H1 (cell line): Measurements from ENCODE around the gene GPR68. TPM values are rescaled to one million over a fixed set of nuclear protein-coding genes. Genes with fewer than 3 reads are reported as not detected.

Source experiments
- CTCF ChIA-PET: fragments of 300-600 bp; sonication (Branson Sonifier 250); formaldehyde crosslinking; loops from one replicate; lab custom pipeline; 2021; ENCODE audit not compliant: partially characterized antibody; lab: Charles Lee
- POLR2A ChIA-PET: fragments of 300-600 bp; sonication (Branson Sonifier 250); formaldehyde crosslinking; loops from one replicate; lab custom pipeline; 2021; ENCODE audit warnings: inconsistent platforms; ENCODE audit not compliant: partially characterized antibody; lab: Charles Lee
- DNase-seq, 2 experiments: peaks; one replicate each; pipeline versions ENCODE4 v3.0.0 to v3.0.0-alpha.2; 2010 to 2022; ENCODE audit warnings: low spot score in 2 of 2, low read depth in 1 of 2, mixed read lengths in 1 of 2
- FAIRE-seq: peaks from 2 replicates; lab custom pipeline; 2011; peaks lifted over from hg19 to GRCh38; lab: Jason Lieb, UNC
- H2AFZ ChIP-seq: 2 replicates; pipeline ENCODE4 v1.8.1; 2012; ENCODE audit warnings: low read length, inconsistent platforms
- H2AK5ac ChIP-seq: 2 replicates; pipeline ENCODE4 v1.6.1; 2013; ENCODE audit warnings: low read depth, low read length
- H2BK120ac ChIP-seq: replicated peaks from 2 replicates; pipeline ENCODE3; 2013; ENCODE audit warnings: low read depth, low read length, inconsistent platforms
- H2BK12ac ChIP-seq: 2 replicates; pipeline ENCODE4 v1.6.1; 2013; ENCODE audit warnings: low read depth, low read length
- H2BK15ac ChIP-seq: 2 replicates; pipeline ENCODE4 v1.6.1; 2013; ENCODE audit warnings: low read length
- H2BK20ac ChIP-seq: 2 replicates; pipeline ENCODE4 v1.6.1; 2013; ENCODE audit warnings: low read length
- H2BK5ac ChIP-seq: 2 replicates; pipeline ENCODE4 v1.6.1; 2013; ENCODE audit warnings: low read depth, low read length
- H3K14ac ChIP-seq: 2 replicates; pipeline ENCODE4 v1.6.1; 2013; ENCODE audit warnings: inconsistent platforms; ENCODE audit not compliant: insufficient read length
- H3K18ac ChIP-seq: 2 replicates; pipeline ENCODE4 v1.6.1; 2013; ENCODE audit warnings: low read length; ENCODE audit errors: extremely low read depth
- H3K23ac ChIP-seq: 2 replicates; pipeline ENCODE4 v1.6.1; 2013; ENCODE audit warnings: inconsistent platforms; ENCODE audit not compliant: insufficient read length
- H3K23me2 ChIP-seq: 2 replicates; pipeline ENCODE4 v1.6.1; 2013; ENCODE audit warnings: low read depth, low read length
- H3K27ac ChIP-seq: 2 replicates; pipeline ENCODE4 v1.6.1; 2011; ENCODE audit warnings: low read depth, low read length, inconsistent platforms
- H3K27me3 ChIP-seq, 4 experiments: replicated peaks in 1 of 4; 1 replicate in 1 of 4; 2 replicates in 3 of 4; pipeline versions ENCODE4 v1.6.1 to v1.8.1; 2011 to 2013; ENCODE audit warnings: low read length in 3 of 4, mild to moderate bottlenecking in 3 of 4, inconsistent platforms in 2 of 4, mixed read lengths in 2 of 4, moderate library complexity in 1 of 4; ENCODE audit not compliant: control insufficient read depth in 3 of 4, insufficient read depth in 3 of 4; ENCODE audit errors: extremely low read depth in 1 of 4
- H3K36me3 ChIP-seq, 4 experiments: 2 replicates each; pipeline versions ENCODE4 v1.6.1 to v1.8.1; 2011 to 2013; ENCODE audit warnings: mild to moderate bottlenecking in 4 of 4, low read length in 3 of 4, moderate library complexity in 2 of 4, control low read depth in 1 of 4, inconsistent platforms in 1 of 4; ENCODE audit not compliant: insufficient read depth in 4 of 4, control insufficient read depth in 2 of 4
- H3K4ac ChIP-seq: replicated peaks from 2 replicates; pipeline ENCODE3; 2013; ENCODE audit warnings: low read length, low read depth, mixed read lengths, inconsistent platforms; ENCODE audit not compliant: insufficient read length
- H3K4me1 ChIP-seq, 4 experiments: replicated peaks in 1 of 4; 1 replicate in 1 of 4; 2 replicates in 3 of 4; pipeline versions ENCODE4 v1.6.1 to v1.8.1; 2011 to 2013; ENCODE audit warnings: low read length in 3 of 4, inconsistent platforms in 2 of 4, mixed read lengths in 1 of 4; ENCODE audit not compliant: insufficient read depth in 4 of 4, control insufficient read depth in 3 of 4
- H3K4me2 ChIP-seq, 2 experiments: 2 replicates each; pipeline versions ENCODE4 v1.6.1 to v1.8.1; 2011 to 2013; ENCODE audit warnings: low read depth in 2 of 2, low read length in 2 of 2, control low read depth in 1 of 2, inconsistent platforms in 1 of 2, mild to moderate bottlenecking in 1 of 2; ENCODE audit not compliant: insufficient read depth in 1 of 2
- H3K4me3 ChIP-seq, 4 experiments: fragments of 200-600, 300-600 bp in 1 of 4; sonication (generic), shearing (Covaris generic), sonication (Bioruptor Twin) in 1 of 4; 2 replicates each; pipeline versions ENCODE4 v1.5.1 to v1.8.1; 2011 to 2016; ENCODE audit warnings: low read length in 4 of 4, low read depth in 3 of 4, control low read depth in 2 of 4, inconsistent platforms in 2 of 4, mild to moderate bottlenecking in 2 of 4, mixed read lengths in 1 of 4, moderate library complexity in 1 of 4; ENCODE audit not compliant: insufficient read depth in 2 of 4; ENCODE audit errors: extremely low read depth in 1 of 4
- H3K56ac ChIP-seq: replicated peaks from 2 replicates; pipeline ENCODE3; 2013; ENCODE audit warnings: low read depth, mild to moderate bottlenecking, mixed read lengths, low read length, inconsistent platforms; ENCODE audit not compliant: insufficient read length
- H3K79me1 ChIP-seq: 2 replicates; pipeline ENCODE4 v1.6.1; 2013; ENCODE audit warnings: low read depth, low read length, control low read depth
- H3K79me2 ChIP-seq, 2 experiments: 2 replicates each; pipeline versions ENCODE4 v1.6.1 to v1.8.1; 2012 to 2013; ENCODE audit warnings: low read length in 2 of 2, mild to moderate bottlenecking in 2 of 2, inconsistent platforms in 1 of 2; ENCODE audit not compliant: insufficient read depth in 2 of 2, control insufficient read depth in 1 of 2
- H3K9ac ChIP-seq, 4 experiments: replicated peaks in 1 of 4; 1 replicate in 1 of 4; 2 replicates in 3 of 4; pipeline versions ENCODE4 v1.6.1 to v1.8.1; 2011 to 2013; ENCODE audit warnings: low read depth in 3 of 4, low read length in 3 of 4, control low read depth in 2 of 4, mild to moderate bottlenecking in 2 of 4, moderate library complexity in 2 of 4, inconsistent platforms in 1 of 4; ENCODE audit errors: extremely low read depth in 1 of 4
- H3K9me3 ChIP-seq, 2 experiments: 2 replicates each; pipeline versions ENCODE4 v1.6.1 to v1.8.1; 2012 to 2013; ENCODE audit warnings: mild to moderate bottlenecking in 2 of 2, moderate library complexity in 2 of 2, control low read depth in 1 of 2, inconsistent platforms in 1 of 2, low read depth in 1 of 2, low read length in 1 of 2, mixed read lengths in 1 of 2; ENCODE audit not compliant: insufficient read depth in 2 of 2
- H4K20me1 ChIP-seq, 2 experiments: replicated peaks in 1 of 2; 2 replicates each; pipeline versions ENCODE3 to v1.8.1; 2011 to 2013; ENCODE audit warnings: inconsistent platforms in 2 of 2, low read length in 2 of 2, mild to moderate bottlenecking in 1 of 2; ENCODE audit not compliant: insufficient read depth in 2 of 2, control insufficient read depth in 1 of 2
- H4K5ac ChIP-seq: 2 replicates; pipeline ENCODE4 v1.6.1; 2013; ENCODE audit warnings: low read length, low read depth, mixed read lengths, inconsistent platforms; ENCODE audit not compliant: insufficient read length
- H4K8ac ChIP-seq: 2 replicates; pipeline ENCODE4 v1.8.0; 2013; ENCODE audit warnings: mild to moderate bottlenecking, moderate library complexity, low read length, inconsistent platforms; ENCODE audit not compliant: insufficient read depth; ENCODE audit errors: extremely low read depth
- H4K91ac ChIP-seq: replicated peaks from 2 replicates; pipeline ENCODE3; 2013; ENCODE audit warnings: low read length, mixed read lengths, inconsistent platforms; ENCODE audit not compliant: insufficient read length
- KDM4A ChIP-seq: IDR thresholded peaks from one replicate; pipeline ENCODE4 v1.7.1; 2012; ENCODE audit warnings: low read depth, mild to moderate bottlenecking, moderate library complexity, low read length, inconsistent platforms; ENCODE audit not compliant: severe bottlenecking
- POLR2A ChIP-seq, 2 experiments: IDR thresholded peaks; 1 replicate in 1 of 2; 2 replicates in 1 of 2; pipeline ENCODE4 v1.6.1; 2011; ENCODE audit warnings: low read depth in 2 of 2, low read length in 2 of 2, mild to moderate bottlenecking in 2 of 2; ENCODE audit errors: control extremely low read depth in 1 of 2
- SIRT6 ChIP-seq: IDR thresholded peaks from one replicate; pipeline ENCODE4 v1.7.1; 2012; ENCODE audit warnings: low read length, inconsistent platforms
- TBP ChIP-seq: IDR thresholded peaks from 2 replicates; pipeline ENCODE4 v1.6.1; 2011; ENCODE audit warnings: low read depth, low read length, improper control_type of control experiment
- WGBS, 2 experiments: shearing (Covaris generic) in 1 of 2; methylation state at CpG; one replicate each; pipeline versions ENCODE4 v1.1.6 to v1.1.7; 2013 to 2015; ENCODE audit warnings: low lambda C conversion rate in 2 of 2, mixed read lengths in 2 of 2, inconsistent platforms in 1 of 2, low coverage in 1 of 2, missing lambda C conversion rate in 1 of 2; ENCODE audit not compliant: insufficient replicate concordance in 2 of 2, insufficient coverage in 1 of 2, insufficient read length in 1 of 2; ENCODE audit errors: extremely low coverage in 1 of 2, missing lambda C conversion rate in 1 of 2; 5-methylcytosine and 5-hydroxymethylcytosine counted together
- polyA plus RNA-seq, 7 experiments: library from polyadenylated mRNA; depleted of rRNA in 3 of 7; stranded (reverse) in 5 of 7; unstranded in 2 of 7; fragments of >200 nt in 5 of 7; fragments of 200-250 nt in 2 of 7; gene quantifications; 1 replicate in 5 of 7; 2 replicates in 1 of 7; 4 replicates in 1 of 7; pipeline versions ENCODE4 v1.2.1 to v1.2.3, GENCODE V29; 2011 to 2013; ENCODE audit warnings: missing spikeins in 2 of 7, mixed read lengths in 2 of 7
- total RNA-seq: library from RNA; stranded (reverse); fragmentation: NEBNext Ultra II Directional; extraction: Animal tissue kit (Norgen Biotek cat#: 25700); gene quantifications from 2 replicates; pipeline ENCODE4 v1.2.1, GENCODE V29; 2021
- TF ChIP-seq, protein P1 (sequence below): IDR thresholded peaks from 2 replicates; pipeline ENCODE4 v1.6.1; 2012; ENCODE audit warnings: inconsistent platforms

Gene GPR68
- total and polyA plus RNA-seq, 2 of the 8 experiments (the other 6 are each of a cell fraction or from before 2014, with no cell fraction given), result 0.22 to 0.76 TPM

GRCh38 chr14:91283666-91284065 is 39.2 kb upstream of the GPR68 start:
- FAIRE-seq, result no peak
- WGBS, 2 experiments, result 87% methylated on average over 4 of the region's 4 CpGs; no CpG with 5 or more reads in 1 of the 2 experiments
- H4K8ac ChIP-seq, result no peak overlapping the region
- no peaks in the 10 kb centered on the region for H3K27me3 ChIP-seq
- no peak overlapping the region for H2BK20ac ChIP-seq
- no peak overlapping the region for H3K14ac ChIP-seq
- H3K56ac ChIP-seq, result no peak overlapping the region
- no peaks in the 10 kb centered on the region for H3K79me2 ChIP-seq
- no peak overlapping the region for H2BK15ac ChIP-seq
- H3K79me1 ChIP-seq, result no peaks in the 10 kb centered on the region
- H4K91ac ChIP-seq, result no peak overlapping the region
- no peak overlapping the region for H2AFZ ChIP-seq
- no peak overlapping the region for H2BK120ac ChIP-seq
- no peak overlapping the region for H4K5ac ChIP-seq
- no peak overlapping the region for H3K27ac ChIP-seq
- H3K18ac ChIP-seq, result no peak overlapping the region
- no peak overlapping the region for H3K9ac ChIP-seq
- no peak overlapping the region for H3K23ac ChIP-seq
- H4K20me1 ChIP-seq, result peaks cover 1 to 3% of the 10 kb centered on the region in 2 experiments
- POLR2A ChIA-PET, result no interaction called here
- CTCF ChIA-PET, result interaction anchor here (0.7 to 2.2 kb wide), 4 partner anchors 13 to 82 kb away, joined by 3 to 7 read pairs (median 4); partner anchors contain the start of gene GPR68
- H3K9me3 ChIP-seq, result no peaks in the 10 kb centered on the region
- H2BK12ac ChIP-seq, result no peak overlapping the region
- H3K4me3 ChIP-seq, result no peak overlapping the region
- H3K4me1 ChIP-seq, result no peaks in the 10 kb centered on the region
- H3K4ac ChIP-seq, result no peak overlapping the region
- H3K4me2 ChIP-seq, result no peak overlapping the region
- peaks cover 12 to 55% (median 37%) of the 10 kb centered on the region in 4 experiments for H3K36me3 ChIP-seq
- H3K23me2 ChIP-seq, result no peaks in the 10 kb centered on the region
- H2AK5ac ChIP-seq, result no peak overlapping the region
- TF ChIP-seq POLR2A (IDR thresholded peaks at IDR 0.05; ENCODE audit: control extremely low read depth in 1 of 2, low read depth in 2 of 2, low read length in 2 of 2), result no peak
- TF ChIP-seq TBP, result no peak
- no peak for TF ChIP-seq SIRT6
- TF ChIP-seq, protein P1, sequence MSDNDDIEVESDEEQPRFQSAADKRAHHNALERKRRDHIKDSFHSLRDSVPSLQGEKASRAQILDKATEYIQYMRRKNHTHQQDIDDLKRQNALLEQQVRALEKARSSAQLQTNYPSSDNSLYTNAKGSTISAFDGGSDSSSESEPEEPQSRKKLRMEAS, result no peak
- TF ChIP-seq KDM4A, result no peak
- no peak overlapping the region for H2BK5ac ChIP-seq
- no peak for DNase-seq
